ENCODE results near the gene DNAJB7. TPM values are rescaled to one million over a fixed set of nuclear protein-coding genes. Genes with fewer than 3 reads are reported as not detected.
"Not testable (repeated sequence)": the region's sequence is repeated elsewhere in the genome, so short reads cannot be mapped to it uniquely, and the experiment has no call there.

Gene DNAJB7
- polyA plus RNA-seq, 3 donors from 2014 or later = 0.21 TPM; not detected in 2

- not testable (repeated sequence) for H3K4me3 Mint-ChIP-seq; H3K9me3 Mint-ChIP-seq; H3K27me3 Mint-ChIP-seq (ENCODE audit: low read depth in 3 of 3); H3K27ac Mint-ChIP-seq; DNase-seq; H3K4me1 Mint-ChIP-seq
- peaks cover 9 to 30% (median 23%) of the 10 kb centered on the region in 3 donors for H3K36me3 Mint-ChIP-seq
Measured at GRCh38 chr22:40826292-40826691, 35.6 kb downstream of the DNAJB7 start.

GRCh38 chr22:40823426-40823825 lies 38.5 kb downstream of the DNAJB7 start:
- Mint-ChIP-seq H3K9me3 (no peaks in the 10 kb centered on the region), H3K27ac (no peak overlapping the region), H3K4me3 (no peak overlapping the region), H3K27me3 (ENCODE audit: low read depth in 3 of 3) (peaks cover 0 to 6% (median 0%) of the 10 kb centered on the region in 3 donors), H3K4me1 (peaks cover 12 to 14% of the 10 kb centered on the region in 2 donors), H3K36me3 (peaks cover 6 to 11% (median 7%) of the 10 kb centered on the region in 3 donors)
- DNase-seq = no peak

GRCh38 chr22:40819599-40820140 lies 42.2 kb downstream of the DNAJB7 start:
- DNase-seq = no peak
- Mint-ChIP-seq H3K27ac (peak overlapping the region; percentile 77 to 99 (median 86)), H3K4me1 (peaks cover 27 to 38% of the 10 kb centered on the region in 2 donors), H3K4me3 (peak overlapping the region; percentile 80 to 98 (median 96)), H3K27me3 (ENCODE audit: low read depth in 3 of 3) (peaks cover 0 to 6% (median 0%) of the 10 kb centered on the region in 3 donors), H3K36me3 (no peaks in the 10 kb centered on the region), H3K9me3 (no peaks in the 10 kb centered on the region)

- peaks cover 0 to 6% (median 0%) of the 10 kb centered on the region in 3 donors for H3K27me3 Mint-ChIP-seq (ENCODE audit: low read depth in 3 of 3)
- H3K4me1 Mint-ChIP-seq = peaks cover 27 to 44% of the 10 kb centered on the region in 2 donors
- peak within 1 kb of the TSS; percentile 80 to 98 (median 96) for H3K4me3 Mint-ChIP-seq
- peaks cover 0 to 4% (median 0%) of the 10 kb centered on the region in 3 donors for H3K36me3 Mint-ChIP-seq
- peak within 1 kb of the TSS; percentile 90 to 99 (median 93) for H3K27ac Mint-ChIP-seq
- no peaks in the 10 kb centered on the region for H3K9me3 Mint-ChIP-seq
- peak; percentile 80 to 85 (median 83) for DNase-seq
Measured at GRCh38 chr22:40818747-40819598, 42.9 kb downstream of the DNAJB7 start, which contains the start of gene SLC25A17. Gene SLC25A17 (minus strand): TSS chr22:40819346. CDS start chr22:40819248, 98 bp downstream.

- Mint-ChIP-seq H3K9me3 (no peaks in the 10 kb centered on the region), H3K27ac (peak overlapping the region; percentile 90 to 99 (median 93)), H3K27me3 (ENCODE audit: low read depth in 3 of 3) (peaks cover 0 to 6% (median 0%) of the 10 kb centered on the region in 3 donors), H3K4me1 (peaks cover 27 to 47% of the 10 kb centered on the region in 2 donors), H3K36me3 (peaks cover 0 to 4% (median 0%) of the 10 kb centered on the region in 3 donors), H3K4me3 (peak overlapping the region; percentile 80 to 98 (median 96))
- peak in 2 of 3 donors; percentile 26 to 30 for DNase-seq
Measured at GRCh38 chr22:40818192-40818746, 43.6 kb downstream of the DNAJB7 start.

- Mint-ChIP-seq H3K4me1 (peaks cover 27 to 47% of the 10 kb centered on the region in 2 donors), H3K36me3 (peaks cover 0 to 4% (median 0%) of the 10 kb centered on the region in 3 donors), H3K9me3 (no peaks in the 10 kb centered on the region), H3K4me3 (peak overlapping the region; percentile 80 to 98 (median 96)), H3K27ac (peak overlapping the region; percentile 71 to 99 (median 92)), H3K27me3 (ENCODE audit: low read depth in 3 of 3) (peaks cover 0 to 6% (median 0%) of the 10 kb centered on the region in 3 donors)
- no peak for DNase-seq
Measured at GRCh38 chr22:40817737-40818136, 44.2 kb downstream of the DNAJB7 start.

- Mint-ChIP-seq H3K4me1 (peaks cover 23 to 45% of the 10 kb centered on the region in 2 donors), H3K27ac (peak overlapping the region in 1 of 6 donors; percentile 0), H3K9me3 (no peaks in the 10 kb centered on the region), H3K4me3 (no peak overlapping the region), H3K36me3 (peaks cover 0 to 8% (median 0%) of the 10 kb centered on the region in 3 donors), H3K27me3 (ENCODE audit: low read depth in 3 of 3) (peaks cover 0 to 3% (median 0%) of the 10 kb centered on the region in 3 donors)
- no peak for DNase-seq
Measured at GRCh38 chr22:40813912-40814315, 48.0 kb downstream of the DNAJB7 start.

Other genes starting within 250 kb of the DNAJB7 start
- 10 to 100 TPM in 1 of 3 donors, 1 to 10 TPM in 2; 5.0 to 23.5 (median 7.3) TPM for gene MRTFA, start 225.4 kb downstream of the DNAJB7 start, polyA plus RNA-seq
- not detected for gene MCHR1, start 182.6 kb downstream of the DNAJB7 start, polyA plus RNA-seq
- gene SLC25A17, start 42.8 kb downstream of the DNAJB7 start, polyA plus RNA-seq = 10 to 100 TPM; 18.5 to 26.6 (median 22.2) TPM
- 100 to 1,000 TPM; 111 to 131 (median 111) TPM for gene ST13, start 5.5 kb downstream of the DNAJB7 start, polyA plus RNA-seq
- 10 to 100 TPM in 1 of 3 donors, 1 to 10 TPM in 2; 5.9 to 11.4 (median 9.9) TPM for gene XPNPEP3, start 5.0 kb downstream of the DNAJB7 start, polyA plus RNA-seq
- 100 to 1,000 TPM; 117 to 216 (median 139) TPM for gene RBX1, start 89.3 kb upstream of the DNAJB7 start, polyA plus RNA-seq
- gene EP300, start 230.5 kb upstream of the DNAJB7 start, polyA plus RNA-seq = 10 to 100 TPM in 1 of 3 donors, 1 to 10 TPM in 2; 4.6 to 23.1 (median 8.6) TPM